Measurements from ENCODE around the gene NRXN3. TPM values are rescaled to one million over a fixed set of nuclear protein-coding genes. Genes with fewer than 3 reads are reported as not detected.

The NRXN3 gene
- polyA plus RNA-seq (ENCODE audit: insufficient read length in 3 of 3), result 1 to 10 TPM; 6.1 to 7.8 (median 6.4) TPM
- long read RNA-seq, donor 1, result 0 reads
- long read RNA-seq, donor 2, result 0 reads
- long read RNA-seq, donor 3, result 0 reads
- long read RNA-seq, donor 4, result 0 reads
- long read RNA-seq, donor 5, partial matches to known transcripts, result 0 of 1 reads
- long read RNA-seq, donor 5, other reads (novel, unspliced or antisense), result 0 of 1 reads
- long read RNA-seq, donor 6, result 0 reads
- long read RNA-seq, donor 7, result 0 reads
- long read RNA-seq, donor 8, partial matches to known transcripts, result 0 of 1 reads
- long read RNA-seq, donor 8, other reads (novel, unspliced or antisense), result 0 of 1 reads
- long read RNA-seq, donor 9, result 0 reads
- long read RNA-seq, donor 10, result 0 reads
- long read RNA-seq, donor 11, result 0 reads
- long read RNA-seq, donor 12, partial matches to known transcripts, result 0 of 1 reads
- long read RNA-seq, donor 12, other reads (novel, unspliced or antisense), result 0 of 1 reads
- long read RNA-seq, donor 13, result 0 reads
- long read RNA-seq, donor 14, result 0 reads
- long read RNA-seq, donor 15, result 0 reads
- long read RNA-seq, donor 16, result 0 reads

DNA sequence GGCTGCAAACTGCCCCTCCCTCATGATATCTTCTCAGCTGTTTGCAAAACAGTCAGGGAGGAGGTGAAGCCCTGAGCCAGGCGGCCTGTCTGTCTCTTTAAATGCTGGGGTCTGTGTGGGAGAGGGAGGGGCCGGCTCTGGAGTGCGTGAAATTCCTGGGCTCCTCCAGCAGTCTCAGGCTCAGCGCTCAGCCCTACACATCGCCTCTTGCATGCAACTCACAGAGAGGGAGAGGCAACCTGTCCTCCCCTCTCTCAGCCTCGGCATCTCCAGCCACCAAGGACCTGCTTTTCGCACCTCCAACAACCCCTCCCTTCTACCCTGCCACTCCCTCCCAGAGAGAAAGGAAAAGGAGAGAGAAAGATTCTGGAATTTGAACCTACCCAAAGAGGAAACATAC, at the start of gene NRXN3:
Gene NRXN3, plus strand, starts transcription at position 171 of the 400 bp plus-strand sequence. CDS start 72,721 bp downstream, outside the sequence.
- DNase-seq, result peak; percentile 33

DNA sequence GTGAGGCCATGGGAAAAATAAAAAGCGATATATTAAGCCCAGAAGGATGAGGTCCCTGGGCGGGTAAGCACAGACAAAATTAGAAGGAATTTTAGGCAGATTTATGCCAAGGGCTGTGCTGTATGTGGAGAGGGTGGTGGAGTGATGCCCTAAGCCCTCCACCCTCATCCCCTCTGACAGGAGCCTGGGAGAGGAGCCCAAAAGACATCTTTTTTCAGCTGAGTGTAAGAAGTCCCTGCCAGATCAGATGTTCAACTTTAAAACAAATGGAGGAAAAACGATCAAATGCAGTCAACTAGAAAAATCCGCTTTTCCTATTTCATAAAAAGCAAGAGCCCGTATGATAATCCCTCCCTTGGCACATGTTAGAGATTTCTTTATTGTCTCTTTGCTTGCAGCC, 47.7 kb upstream of the NRXN3 start:
- DNase-seq, result no peak

DNA sequence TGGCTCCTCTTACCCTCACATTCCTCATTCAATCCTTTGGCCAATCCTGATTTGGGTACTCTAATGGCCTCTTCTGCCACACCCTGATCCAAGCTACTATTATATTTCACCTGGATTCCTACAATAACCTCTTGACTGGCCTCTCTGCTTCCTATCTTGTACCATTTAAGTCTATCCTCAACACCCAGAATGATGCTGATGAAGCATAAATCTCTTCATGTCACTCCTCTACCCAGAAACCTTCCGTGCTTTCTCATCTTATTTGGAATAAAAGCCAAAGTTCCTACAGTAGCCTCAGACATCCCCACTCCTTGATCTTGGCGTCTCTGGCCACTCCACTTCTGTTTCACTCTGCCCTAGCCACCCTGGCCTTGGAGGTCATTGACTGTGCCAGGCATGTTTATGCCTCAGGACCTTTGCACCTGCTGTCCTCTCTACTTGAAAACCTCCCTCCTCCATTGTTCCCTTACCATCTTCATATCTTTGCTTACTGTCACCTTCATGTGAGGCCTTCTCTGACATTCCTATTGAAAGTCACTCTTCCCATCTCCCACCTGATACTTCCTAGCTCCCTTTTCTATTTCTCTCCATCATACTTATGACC, 46.4 kb upstream of the NRXN3 start:
- DNase-seq, result no peak

DNA sequence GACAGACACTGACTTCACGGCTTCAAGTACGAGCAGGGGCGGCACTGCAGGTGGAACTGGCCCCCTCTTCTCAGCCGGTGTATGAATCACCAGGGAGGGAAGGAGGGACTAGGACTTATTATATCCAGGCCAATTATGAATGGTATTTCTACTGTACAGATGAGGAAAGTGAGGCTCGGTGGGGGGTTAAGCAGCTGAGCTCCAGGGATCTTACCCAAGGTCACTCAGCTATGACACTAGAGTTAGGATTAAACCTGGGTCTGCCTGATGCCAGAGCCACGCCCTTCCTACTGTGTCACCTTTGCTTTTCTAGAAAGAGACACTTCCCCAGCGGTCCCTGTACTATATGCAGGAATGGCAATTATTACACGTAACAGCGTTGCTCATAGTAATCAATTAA, 42.2 kb upstream of the NRXN3 start:
- DNase-seq, result no peak

DNA sequence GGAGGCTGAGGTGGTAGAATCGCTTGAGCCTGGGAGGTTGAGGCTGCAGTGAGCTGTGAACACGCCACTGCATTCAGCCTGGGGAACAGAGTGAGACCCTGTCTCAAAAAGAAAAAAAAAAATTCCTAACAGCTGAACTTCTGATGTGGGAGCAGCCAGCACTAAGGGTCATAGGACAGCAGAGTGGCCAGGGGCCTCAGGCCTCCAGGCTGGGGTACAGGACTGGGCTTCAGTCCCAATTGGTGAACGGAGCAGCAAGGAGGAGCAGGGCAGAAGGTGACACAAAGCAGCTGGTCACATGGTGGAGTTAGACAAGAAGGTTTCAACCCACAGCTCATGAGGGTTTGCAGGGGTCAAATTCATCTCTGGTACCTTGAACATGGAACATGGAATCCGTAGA, 40.8 kb upstream of the NRXN3 start:
- no peak for DNase-seq

DNA sequence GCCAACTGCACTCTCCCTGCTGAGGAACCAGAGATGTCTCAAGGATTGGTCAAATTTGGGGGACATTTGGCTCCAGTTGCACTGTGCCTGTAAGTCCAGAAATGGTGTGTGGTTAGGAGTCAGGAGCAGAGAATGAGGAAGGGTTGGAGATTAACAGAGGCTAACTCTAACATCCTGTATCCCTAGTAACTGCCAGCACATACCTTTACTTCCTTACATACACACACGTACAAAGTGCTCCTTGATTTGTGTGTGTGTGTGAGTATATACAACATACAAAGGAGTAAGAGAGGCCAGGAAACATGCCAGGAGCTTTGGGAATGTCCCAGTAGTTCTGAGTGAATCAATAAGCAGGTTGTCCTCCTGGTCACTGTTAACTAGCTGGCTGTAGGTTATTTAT, 39.8 kb upstream of the NRXN3 start:
- DNase-seq, result no peak

DNA sequence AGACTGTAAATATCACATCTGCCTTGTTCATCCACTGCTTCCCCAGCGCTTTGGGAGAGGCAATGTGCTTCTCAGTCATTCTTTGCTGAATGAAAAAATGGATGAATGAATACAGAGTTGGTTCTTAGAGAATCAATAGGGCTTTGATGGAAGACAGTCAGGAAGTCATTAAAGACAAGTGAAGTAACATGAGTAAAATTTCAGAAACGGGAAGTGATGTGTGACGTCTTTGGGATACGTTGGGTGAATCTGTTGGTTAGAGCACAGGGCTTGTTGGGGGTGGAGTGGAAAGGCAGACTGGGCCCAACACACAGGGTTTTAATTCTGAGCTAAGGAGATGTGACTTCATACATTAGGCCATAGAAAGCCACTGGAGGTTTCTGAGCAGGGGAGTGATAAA, 39.0 kb upstream of the NRXN3 start:
- DNase-seq, result no peak

DNA sequence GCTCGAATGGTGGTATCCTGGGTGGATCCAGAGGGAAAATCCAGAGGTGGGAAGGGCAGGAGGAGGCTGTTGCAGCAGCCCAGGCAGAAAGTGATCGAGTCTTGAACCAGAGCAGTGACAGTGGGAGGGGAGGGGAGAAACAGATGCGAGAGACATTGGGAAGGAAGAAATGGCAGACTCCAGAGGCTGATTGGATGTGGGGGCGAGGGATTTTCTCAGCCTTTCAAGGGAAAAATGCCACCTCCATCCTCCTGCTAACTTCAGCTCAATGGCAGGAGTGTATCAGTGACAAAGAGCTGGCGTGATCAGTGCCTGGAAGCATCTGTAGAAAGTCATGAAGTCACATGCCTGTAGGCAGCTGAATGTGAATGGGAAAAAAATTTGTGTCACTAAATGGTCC, 38.6 kb upstream of the NRXN3 start:
- DNase-seq, result no peak

DNA sequence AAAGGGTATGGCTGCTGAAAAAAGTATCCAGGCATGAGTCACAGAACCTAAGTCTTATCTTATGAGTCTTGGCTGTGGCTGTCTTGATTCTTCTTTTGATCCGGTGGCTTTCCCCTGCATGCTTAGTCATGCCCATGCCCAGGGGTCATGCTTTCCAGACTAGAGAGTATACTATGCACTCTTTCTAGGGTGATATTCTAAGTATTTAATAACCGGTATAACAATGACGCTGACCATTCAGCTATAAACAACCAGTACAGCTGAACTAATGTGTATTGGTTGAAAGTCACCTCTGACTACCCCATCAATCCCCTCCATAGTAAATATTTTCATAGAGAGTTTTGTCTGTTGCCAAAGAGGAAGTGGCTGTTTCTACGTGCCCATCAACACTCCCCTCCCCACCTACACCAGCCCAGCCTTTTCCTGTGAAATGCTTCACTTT, 34.7 kb upstream of the NRXN3 start:
- DNase-seq, result no peak

DNA sequence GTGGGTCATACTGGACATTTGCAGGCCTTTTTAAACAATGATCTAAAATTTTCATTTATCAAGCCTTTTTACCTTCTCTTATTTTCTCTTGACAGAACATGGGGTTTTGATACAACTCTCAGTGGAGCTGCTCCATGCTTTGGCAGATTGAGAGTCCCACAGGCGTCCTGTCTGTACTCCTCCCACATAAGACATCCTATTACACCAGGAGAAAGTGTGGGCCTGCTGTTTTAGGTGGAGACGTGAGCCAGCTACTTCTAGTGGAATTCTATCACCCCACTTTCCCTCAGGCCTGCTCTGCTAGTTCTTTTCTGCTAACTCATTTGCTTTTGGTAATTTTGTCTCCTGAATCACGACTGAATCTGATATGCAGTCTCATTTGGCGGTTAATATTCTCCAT, 33.5 kb upstream of the NRXN3 start:
- no peak for DNase-seq

DNA sequence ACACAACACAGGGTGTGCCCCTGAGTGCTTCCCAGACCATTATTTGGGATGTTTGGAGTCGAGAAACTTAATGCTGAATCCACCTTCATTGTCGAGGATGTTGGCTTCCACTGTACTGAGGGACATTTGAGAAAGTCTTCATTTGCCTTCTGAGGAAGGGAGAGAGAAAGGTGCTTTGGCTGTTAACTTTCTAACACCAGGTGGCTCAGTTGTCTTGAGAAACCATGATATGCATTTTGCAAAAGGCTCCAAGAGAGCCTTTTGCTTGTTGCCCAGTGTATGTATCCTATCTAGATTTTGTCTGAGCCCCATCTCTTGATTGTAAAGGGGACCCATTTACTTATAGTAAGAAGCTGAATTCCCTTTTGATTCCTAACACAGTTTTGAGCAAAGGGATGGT, 28.6 kb upstream of the NRXN3 start:
- DNase-seq, result no peak

DNA sequence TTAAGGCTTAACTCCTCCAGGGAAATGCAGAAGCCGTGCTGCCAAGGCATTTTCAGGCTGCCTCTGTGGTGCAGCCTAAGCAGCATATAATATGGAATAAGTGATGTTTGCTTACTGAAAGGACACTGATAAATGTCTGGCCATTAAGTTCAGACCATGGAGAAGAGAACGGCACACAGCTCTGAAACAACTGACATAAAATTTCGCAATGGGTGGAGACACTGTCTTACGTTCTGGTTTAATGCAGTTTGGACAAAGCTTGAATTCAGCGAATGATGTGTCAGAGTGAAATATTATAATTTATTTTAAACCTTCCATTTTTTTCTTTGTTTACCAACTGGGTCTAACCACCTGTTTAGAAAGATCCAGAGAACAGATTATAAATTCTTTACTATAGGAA, 27.2 kb upstream of the NRXN3 start:
- no peak for DNase-seq

DNA sequence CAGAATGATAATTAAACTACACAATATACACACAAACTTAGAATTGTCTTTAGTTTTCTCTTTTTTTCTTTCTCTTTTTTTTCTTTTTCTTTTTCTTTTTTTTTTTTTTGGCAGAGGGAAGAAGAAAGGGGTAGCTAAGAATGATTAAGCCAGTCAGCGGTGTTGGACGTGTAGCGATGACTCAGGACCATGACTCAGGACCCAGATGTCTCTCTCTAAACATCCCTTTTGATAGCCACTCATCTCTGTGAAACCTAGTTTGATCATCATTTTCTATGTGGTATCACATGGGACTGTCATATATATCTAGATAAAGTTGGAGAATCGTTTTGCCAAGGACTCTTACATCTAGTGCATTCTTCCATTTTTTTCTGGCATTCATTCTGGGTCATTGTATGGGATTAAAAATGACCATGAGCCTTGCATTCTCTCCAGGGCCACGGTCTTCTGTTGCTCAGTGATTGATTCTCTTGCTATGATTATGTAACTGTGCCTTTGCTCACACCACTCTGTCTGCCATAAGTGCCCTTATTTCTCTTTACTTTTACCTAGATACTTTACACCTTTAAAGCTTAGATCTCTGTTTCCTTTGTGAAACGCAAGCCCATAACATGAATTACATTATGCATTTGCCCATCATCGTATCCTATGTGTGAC, 26.6 kb upstream of the NRXN3 start:
- DNase-seq, result no peak

DNA sequence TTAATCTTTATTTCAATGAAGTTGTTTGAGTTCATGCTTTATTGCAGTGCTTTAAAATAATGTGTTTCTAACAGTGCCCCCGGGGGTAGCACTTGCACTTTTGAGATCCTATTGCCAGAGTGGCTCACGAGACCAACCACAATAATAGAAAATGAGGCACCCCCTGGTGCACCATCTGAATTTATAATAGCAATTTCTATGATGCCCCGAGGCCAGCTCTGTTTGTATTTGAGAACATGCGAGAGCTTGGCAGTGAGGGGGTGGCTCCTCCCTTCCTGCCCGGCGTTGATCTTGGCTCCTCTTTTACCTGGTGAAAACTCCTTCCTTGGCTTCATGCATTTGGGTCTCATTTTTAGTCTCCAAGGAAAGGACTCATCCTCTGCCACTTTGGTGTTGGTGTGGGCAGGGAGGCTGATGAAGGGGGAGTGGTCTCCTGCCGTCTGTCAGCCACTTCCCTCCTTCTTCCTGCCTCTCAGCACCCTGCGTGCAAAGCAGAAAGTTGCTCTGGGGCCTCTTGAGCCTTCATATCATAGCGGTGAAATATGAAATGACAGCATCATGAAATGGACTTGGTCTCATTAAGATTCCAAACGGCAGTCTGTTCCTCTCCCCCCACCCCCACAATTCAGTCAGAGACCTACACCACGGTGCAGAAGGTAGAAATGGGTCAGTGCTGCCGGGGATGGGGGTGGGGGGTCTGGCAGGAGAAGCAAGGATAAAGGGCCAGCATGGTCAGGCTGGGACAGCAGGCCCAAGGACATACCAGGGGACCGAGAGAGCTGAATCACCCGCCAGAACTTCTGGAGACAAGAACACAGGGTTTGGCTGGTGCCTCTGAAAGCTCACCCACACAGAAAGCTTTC, 17.7 kb upstream of the NRXN3 start:
- no peak for DNase-seq

DNA sequence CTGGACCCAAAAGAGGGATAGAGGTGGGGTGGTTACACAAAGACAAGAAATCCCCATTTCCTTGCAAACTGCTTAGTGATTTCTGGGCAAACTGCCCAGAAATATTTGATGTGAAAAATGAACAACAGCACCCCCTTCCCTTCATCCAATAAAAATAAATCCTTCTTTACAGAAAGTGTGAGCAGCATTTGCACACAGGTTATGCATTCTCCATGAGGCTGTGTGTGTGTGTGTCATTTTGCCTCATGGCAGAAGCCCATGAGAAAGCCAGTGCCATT, 17.2 kb upstream of the NRXN3 start:
- no peak for DNase-seq

DNA sequence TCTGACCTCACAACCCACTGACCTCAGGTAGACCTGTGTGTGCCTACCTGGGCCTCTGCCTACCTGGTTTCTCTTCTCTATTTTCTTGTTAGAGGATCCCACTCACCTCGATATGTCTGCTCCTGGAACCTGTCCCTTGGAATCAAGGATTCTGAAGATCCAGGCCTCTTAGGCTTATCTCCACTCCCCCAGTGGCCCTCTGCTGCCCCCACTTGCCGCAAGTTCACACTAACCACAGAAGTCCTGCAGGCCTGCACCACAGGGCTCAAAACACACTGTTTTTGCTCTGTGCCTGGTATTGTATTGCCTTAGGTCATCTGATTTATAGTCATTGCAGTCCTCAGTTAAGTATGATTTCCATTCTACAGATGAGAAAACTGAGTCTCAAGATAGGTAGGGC, 15.3 kb upstream of the NRXN3 start:
- DNase-seq, result no peak

DNA sequence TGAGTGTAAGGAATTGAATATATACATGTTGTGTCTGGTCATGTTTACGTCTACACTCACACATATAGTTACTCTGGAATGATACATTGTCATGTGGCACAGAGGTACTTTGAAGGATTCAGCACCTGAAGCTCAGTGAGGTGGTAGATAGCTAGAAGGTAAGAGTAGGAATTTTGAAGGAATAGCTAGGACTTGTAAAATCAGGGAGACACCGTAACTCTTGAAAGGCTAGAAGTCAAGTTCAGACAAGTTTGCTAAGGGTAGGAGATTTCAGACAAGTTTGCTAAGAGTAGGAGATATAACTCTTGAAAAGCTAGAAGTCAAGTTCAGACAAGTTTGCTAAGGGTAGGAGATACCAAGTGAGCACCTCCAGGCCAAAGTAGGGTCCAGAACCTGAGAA, 14.0 kb upstream of the NRXN3 start:
- no peak for DNase-seq

DNA sequence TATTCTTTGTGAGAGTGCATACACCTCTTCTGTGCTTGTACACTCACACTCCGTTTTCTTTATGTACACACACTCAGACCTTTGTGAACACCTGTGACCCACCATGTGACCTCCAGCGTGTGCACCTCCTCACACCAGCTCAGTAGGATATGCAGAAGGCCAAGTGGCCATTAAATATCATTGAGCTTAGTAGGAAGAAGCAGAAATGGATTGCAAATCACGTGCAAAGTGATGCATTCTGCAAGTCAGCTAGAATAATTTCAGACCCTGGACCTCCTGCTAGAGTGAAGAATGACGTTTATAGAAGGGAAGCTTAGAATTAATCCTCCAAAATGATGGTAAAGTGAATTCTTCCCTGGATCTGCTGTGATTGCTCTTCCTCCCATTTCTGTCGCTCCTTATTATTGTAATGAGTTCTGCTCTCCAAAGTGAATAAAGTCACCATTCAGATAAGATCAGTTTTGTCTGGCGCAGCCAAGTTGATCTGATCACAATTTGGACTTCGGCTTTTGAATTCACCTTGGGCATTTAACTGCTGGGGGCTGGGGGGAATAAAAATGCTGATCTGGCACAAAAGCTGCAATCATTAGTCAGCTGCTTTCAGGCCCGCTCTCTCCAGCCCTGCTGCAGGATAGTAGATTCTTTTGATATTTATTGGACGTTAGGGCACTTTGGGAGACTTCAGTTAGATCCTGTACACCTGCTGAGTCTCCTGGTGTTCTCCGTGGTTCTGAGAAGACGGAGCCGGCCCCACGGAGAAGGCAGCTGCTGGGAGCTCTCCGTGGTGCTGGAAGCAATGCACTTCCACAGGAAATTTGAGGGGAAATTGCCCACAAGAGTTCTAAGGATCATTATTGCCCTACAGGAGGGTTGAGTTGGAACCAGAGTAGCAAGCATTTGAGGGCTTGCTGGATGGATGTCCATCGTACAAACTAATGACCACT, 12.4 kb upstream of the NRXN3 start:
- DNase-seq, result peak; percentile 58

DNA sequence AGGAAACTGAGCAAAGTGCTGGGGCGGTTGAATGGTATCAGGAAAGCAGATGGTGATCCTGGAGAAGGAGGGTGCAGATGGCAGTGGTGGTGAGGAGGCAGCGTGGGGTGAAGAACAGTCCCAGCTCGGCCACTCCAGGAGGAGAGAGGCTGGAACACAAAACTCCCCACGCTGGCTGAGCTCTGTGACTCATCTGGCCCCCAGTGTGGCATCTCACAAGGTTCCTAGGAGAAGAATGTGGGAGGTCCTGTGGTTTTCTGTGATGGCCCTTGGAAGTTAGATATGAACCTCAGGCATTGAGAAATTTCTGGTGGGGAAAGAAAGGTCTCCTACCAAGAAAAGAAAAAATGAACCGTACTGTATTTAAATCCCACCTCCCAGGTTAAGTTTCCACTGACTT, 8.0 kb upstream of the NRXN3 start:
- DNase-seq, result no peak

DNA sequence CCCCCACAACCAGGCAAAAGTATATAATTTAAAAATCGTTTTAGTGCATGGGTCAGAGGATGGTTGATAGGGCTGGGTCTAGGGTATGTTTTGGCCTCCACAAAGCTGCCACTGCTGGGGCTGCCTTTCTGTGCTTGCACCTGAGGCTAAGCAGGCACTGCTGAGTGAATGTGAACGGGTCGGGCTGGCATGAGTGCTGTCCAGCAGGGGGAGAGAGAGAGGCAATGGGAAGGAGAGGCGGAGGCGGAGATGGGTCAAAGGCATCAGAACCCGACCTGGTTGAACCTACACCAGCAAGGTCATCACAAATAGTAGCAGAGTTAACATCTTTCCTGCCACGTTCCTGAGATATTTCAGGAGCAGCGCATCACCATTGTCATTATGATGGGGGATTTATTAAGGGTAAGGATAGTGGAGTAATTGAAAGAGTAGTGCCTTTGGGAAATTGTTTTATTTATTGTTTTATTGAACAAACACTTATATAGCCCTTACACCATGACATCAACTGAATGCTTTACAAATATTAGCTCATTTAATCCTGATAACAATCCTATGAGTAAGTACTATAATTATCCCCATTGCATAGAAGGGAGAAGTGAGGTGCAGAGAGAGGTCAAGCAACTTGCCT, 5.8 kb upstream of the NRXN3 start:
- DNase-seq, result no peak

DNA sequence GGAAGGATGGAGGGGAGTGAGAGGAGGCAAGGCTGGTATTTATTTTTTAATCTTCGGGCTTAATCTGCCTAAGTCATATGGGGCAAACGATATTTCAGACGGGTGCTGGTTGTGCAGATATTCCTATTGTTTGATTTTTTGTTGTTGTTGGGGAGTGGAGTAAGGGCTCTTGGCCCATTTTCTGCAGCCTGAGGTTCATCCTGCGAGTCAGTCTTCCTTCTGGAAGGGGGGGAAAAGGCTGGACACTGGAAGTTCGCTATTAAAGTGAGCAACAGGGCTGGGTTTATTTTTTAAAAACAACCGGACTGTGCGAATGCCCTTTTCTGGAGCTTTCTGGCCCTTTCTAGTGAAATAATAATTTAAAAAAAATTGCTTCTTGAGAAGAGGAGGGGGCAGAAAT, 2.3 kb downstream of the NRXN3 start:
- DNase-seq, result no peak
